GM10248 (cell line): ENCODE measurements around the gene PTH.

ENCODE experiments used
- CTCF ChIA-PET: fragments of 300-600 bp; sonication (Branson Sonifier 250); formaldehyde crosslinking; extraction: SDS; loops from one replicate; lab custom pipeline; 2021; ENCODE audit warnings: antibody characterized with exemption; lab: Yijun Ruan, JAX
- POLR2A ChIA-PET: fragments of 350-650 bp; sonication (Branson Sonifier 250); formaldehyde crosslinking; extraction: SDS; loops from one replicate; lab custom pipeline; 2020; ENCODE audit warnings: antibody characterized with exemption; lab: Yijun Ruan, JAX
- DNase-seq: peaks from one replicate; pipeline ENCODE4 v3.0.0; 2012; ENCODE audit errors: extremely low spot score
- CTCF ChIP-seq: IDR thresholded peaks from 2 replicates; pipeline ENCODE4 v1.5.1; 2012; ENCODE audit warnings: mild to moderate bottlenecking, low read depth; ENCODE audit errors: extremely low read depth, missing control alignments, control extremely low read depth

PTH gene

GRCh38 chr11:13475091-13475490, 20.7 kb downstream of the PTH start:
- TF ChIP-seq CTCF, result no peak
- ChIA-PET CTCF (interaction anchor here (1.1 to 1.5 kb wide), 2 partner anchors 10 to 12 kb away, joined by 5 to 7 read pairs; no protein-coding TSS in a partner anchor), POLR2A (no interaction called here)
- DNase-seq, result no peak

GRCh38 chr11:13473013-13473722, 22.6 kb downstream of the PTH start:
- ChIA-PET POLR2A (no interaction called here), CTCF (interaction anchor here (0.9 to 2.4 kb wide), 5 partner anchors 8 to 28 kb away, joined by 3 to 16 read pairs (median 3); no protein-coding TSS in a partner anchor)
- no peak for TF ChIP-seq CTCF

GRCh38 chr11:13468750-13469149, 27.0 kb downstream of the PTH start:
- CTCF ChIA-PET, result interaction anchor here (1.2 kb wide), 1 partner anchor 18 kb away, joined by 5 read pairs; no protein-coding TSS in a partner anchor
- POLR2A ChIA-PET, result no interaction called here
- no peak for TF ChIP-seq CTCF
- no peak for DNase-seq

More at GRCh38 chr11:13473013-13473722, 22.6 kb downstream of the PTH start:
- DNase-seq, result no peak

GRCh38 chr11:13465909-13466371, 29.9 kb downstream of the PTH start:
- POLR2A ChIA-PET, result no interaction called here
- CTCF ChIA-PET, result interaction anchor here (1.1 to 2.6 kb wide), 8 partner anchors 8 to 201 kb away, joined by 3 to 10 read pairs (median 6); no protein-coding TSS in a partner anchor
- TF ChIP-seq CTCF, result peak; percentile 48
- DNase-seq, result peak; percentile 35

GRCh38 chr11:13463779-13464290, 32.0 kb downstream of the PTH start:
- CTCF ChIA-PET, result interaction anchor here (1.1 to 1.9 kb wide), 7 partner anchors 9 to 500 kb away, joined by 3 to 7 read pairs (median 3); no protein-coding TSS in a partner anchor
- DNase-seq, result no peak
- POLR2A ChIA-PET, result interaction anchor here (0.5 to 1.0 kb wide), 3 partner anchors 79 to 255 kb away, joined by 3 read pairs; no protein-coding TSS in a partner anchor
- TF ChIP-seq CTCF, result no peak
